HG03457 (cell line): Measurements from ENCODE around the gene TEAD1.

Source experiments
- ATAC-seq: cut with Tn5 transposase; IDR thresholded peaks from one replicate; pipeline ENCODE4 v1.9.1; 2021; ENCODE audit warnings: moderate number of reproducible peaks; ENCODE audit not compliant: unreplicated experiment

The TEAD1 gene

GRCh38 chr11:12886508-12886907 lies 212.3 kb downstream of the TEAD1 start:
- no peak for ATAC-seq

- no peak for ATAC-seq
These were observed 214.4 kb downstream of the TEAD1 start for GRCh38 chr11:12888525-12889158.

- no peak for ATAC-seq
These were observed 215.0 kb downstream of the TEAD1 start for GRCh38 chr11:12889243-12889642.

GRCh38 chr11:12890476-12890875 lies 216.3 kb downstream of the TEAD1 start:
- no peak for ATAC-seq

GRCh38 chr11:12893787-12894672 lies 219.8 kb downstream of the TEAD1 start:
- no peak for ATAC-seq

- ATAC-seq: no peak
These were observed 223.2 kb downstream of the TEAD1 start for GRCh38 chr11:12897390-12897789.

GRCh38 chr11:12897867-12898266 lies 223.6 kb downstream of the TEAD1 start:
- ATAC-seq: no peak

- no peak for ATAC-seq
These were observed 226.3 kb downstream of the TEAD1 start for GRCh38 chr11:12900496-12900895.

GRCh38 chr11:12901272-12901671 lies 227.1 kb downstream of the TEAD1 start:
- ATAC-seq: no peak

- ATAC-seq: no peak
These were observed 227.8 kb downstream of the TEAD1 start for GRCh38 chr11:12901874-12902481.

- ATAC-seq: no peak
These were observed 228.7 kb downstream of the TEAD1 start for GRCh38 chr11:12902791-12903486.

GRCh38 chr11:12905435-12905834 lies 231.2 kb downstream of the TEAD1 start:
- no peak for ATAC-seq

- no peak for ATAC-seq
These were observed 232.3 kb downstream of the TEAD1 start for GRCh38 chr11:12906501-12906900.

- no peak for ATAC-seq
These were observed 235.7 kb downstream of the TEAD1 start for GRCh38 chr11:12909879-12910278.

GRCh38 chr11:12914400-12914912 lies 240.2 kb downstream of the TEAD1 start:
- ATAC-seq: no peak

- no peak for ATAC-seq
These were observed 240.9 kb downstream of the TEAD1 start for GRCh38 chr11:12915093-12915492.

- ATAC-seq: no peak
These were observed 243.6 kb downstream of the TEAD1 start for GRCh38 chr11:12917822-12918221.

GRCh38 chr11:12918667-12919066 lies 244.4 kb downstream of the TEAD1 start:
- no peak for ATAC-seq

GRCh38 chr11:12922418-12922817 lies 248.2 kb downstream of the TEAD1 start:
- ATAC-seq: no peak

GRCh38 chr11:12922980-12923507 lies 248.8 kb downstream of the TEAD1 start:
- no peak for ATAC-seq

GRCh38 chr11:12924650-12925049 lies 250.4 kb downstream of the TEAD1 start:
- ATAC-seq: no peak
